ENCODE results near the gene CLASP2. TPM values are rescaled to one million over a fixed set of nuclear protein-coding genes. Genes with fewer than 3 reads are reported as not detected.

The CLASP2 gene
- polyA plus RNA-seq, 3 donors = 10.1 to 16.1 (median 13.9) TPM

GRCh38 chr3:33668618-33669017 is 49.4 kb downstream of the CLASP2 start:
- Histone ChIP-seq H3K36me3 (replicated peaks in 1 of 2; ENCODE audit: control insufficient read depth in 1 of 2, insufficient read depth in 2 of 2, low read length in 2 of 2) (peaks cover 12 to 28% of the 10 kb centered on the region in 2 donors), H3K79me2 (ENCODE audit: insufficient read depth, low read length) (peaks cover 1% of the 10 kb centered on the region), H3K27ac (ENCODE audit: low read depth in 1 of 2, low read length in 2 of 2) (no peak overlapping the region), H3K4me2 (replicated peaks; ENCODE audit: extremely low read depth, low read length, poor library complexity, severe bottlenecking) (no peak overlapping the region), H3K4me3 (replicated peaks in 1 of 3; ENCODE audit: low read depth in 2 of 3, low read length in 3 of 3) (no peak overlapping the region), H4K20me1 (ENCODE audit: insufficient read depth, low read length) (no peaks in the 10 kb centered on the region), H3K9ac (ENCODE audit: insufficient read depth, low read length, poor library complexity, severe bottlenecking) (no peak overlapping the region), H3K9me3 (replicated peaks in 1 of 2; ENCODE audit: control insufficient read depth in 1 of 2, insufficient read depth in 1 of 2, low read length in 2 of 2) (no peaks in the 10 kb centered on the region), H3K4me1 (ENCODE audit: control insufficient read depth in 1 of 2, insufficient read depth in 2 of 2, low read length in 2 of 2) (peaks cover 11 to 18% of the 10 kb centered on the region in 2 donors), H3K27me3 (ENCODE audit: control insufficient read depth in 2 of 2, insufficient read depth in 2 of 2, low read length in 2 of 2) (no peaks in the 10 kb centered on the region), H2AFZ (ENCODE audit: insufficient read depth, low read depth, low read length, poor library complexity, severe bottlenecking) (no peak overlapping the region)
- TF ChIP-seq CTCF (IDR thresholded peaks at IDR 0.05) = no peak
- DNase-seq = no peak
- 50% methylated on average over 1 of the region's 5 CpGs for WGBS (ENCODE audit: insufficient coverage)
- Mint-ChIP-seq H3K27me3 (ENCODE audit: low read depth in 3 of 3) (no peaks in the 10 kb centered on the region), H3K27ac (peak overlapping the region in 1 of 7 donors; percentile 53), H3K9me3 (peaks cover 0 to 4% (median 2%) of the 10 kb centered on the region in 7 donors), H3K36me3 (peaks cover 53% of the 10 kb centered on the region in 2 donors), H3K4me3 (no peak overlapping the region), H3K4me1 (peaks cover 19% of the 10 kb centered on the region)
- intact Hi-C loops (cut with micrococcal nuclease) = loop anchor here in 1 of 2 donors (10.0 kb wide), 1 partner anchor 126 kb away; the partner anchor contains the start of gene PDCD6IP

- peaks cover 23% of the 10 kb centered on the region for H3K4me1 Mint-ChIP-seq
- H3K4me3 ChIP-seq (replicated peaks in 1 of 3; ENCODE audit: low read depth in 2 of 3, low read length in 3 of 3) = no peak overlapping the region
- H3K9ac ChIP-seq (ENCODE audit: insufficient read depth, low read length, poor library complexity, severe bottlenecking) = no peak overlapping the region
- H3K4me3 Mint-ChIP-seq = no peak overlapping the region
- H3K9me3 ChIP-seq (replicated peaks in 1 of 2; ENCODE audit: control insufficient read depth in 1 of 2, insufficient read depth in 1 of 2, low read length in 2 of 2) = no peaks in the 10 kb centered on the region
- no peak overlapping the region for H2AFZ ChIP-seq (ENCODE audit: insufficient read depth, low read depth, low read length, poor library complexity, severe bottlenecking)
- peaks cover 11% of the 10 kb centered on the region for H3K79me2 ChIP-seq (ENCODE audit: insufficient read depth, low read length)
- peak overlapping the region in 1 of 2 donors; percentile 66 for H3K27ac ChIP-seq (ENCODE audit: low read depth in 1 of 2, low read length in 2 of 2)
- intact Hi-C loops (cut with micrococcal nuclease) = loop anchor here in 1 of 2 donors (10.0 kb wide), 1 partner anchor 130 kb away; the partner anchor contains the start of gene PDCD6IP
- H3K4me1 ChIP-seq (ENCODE audit: control insufficient read depth in 1 of 2, insufficient read depth in 2 of 2, low read length in 2 of 2) = peaks cover 11 to 20% of the 10 kb centered on the region in 2 donors
- peak; percentile 3 to 50 (median 47) for DNase-seq
- no peak overlapping the region for H3K4me2 ChIP-seq (replicated peaks; ENCODE audit: extremely low read depth, low read length, poor library complexity, severe bottlenecking)
- H3K27ac Mint-ChIP-seq = peak overlapping the region; percentile 80 to 95 (median 90)
- no peak for TF ChIP-seq CTCF (IDR thresholded peaks at IDR 0.05)
- H4K20me1 ChIP-seq (ENCODE audit: insufficient read depth, low read length) = no peaks in the 10 kb centered on the region
- H3K9me3 Mint-ChIP-seq = peaks cover 0 to 1% (median 0%) of the 10 kb centered on the region in 7 donors
- no peaks in the 10 kb centered on the region for H3K27me3 Mint-ChIP-seq (ENCODE audit: low read depth in 3 of 3)
- no peaks in the 10 kb centered on the region for H3K27me3 ChIP-seq (ENCODE audit: control insufficient read depth in 2 of 2, insufficient read depth in 2 of 2, low read length in 2 of 2)
- no CpG with 5 or more reads among the region's 2 CpGs for WGBS (ENCODE audit: insufficient coverage)
- peaks cover 39 to 42% of the 10 kb centered on the region in 2 donors for H3K36me3 Mint-ChIP-seq
- H3K36me3 ChIP-seq (replicated peaks in 1 of 2; ENCODE audit: control insufficient read depth in 1 of 2, insufficient read depth in 2 of 2, low read length in 2 of 2) = peaks cover 7 to 16% of the 10 kb centered on the region in 2 donors
Observed at GRCh38 chr3:33665294-33665693, 52.8 kb downstream of the CLASP2 start.
